NCI-H524 treated with DMSO at 0.1 percent for 48 hours (cell line): ENCODE data around the gene NEK11.

ENCODE experiments used
- DNase-seq: peaks from one replicate; lab custom pipeline; 2025; lab: John Stamatoyannopoulos, UW

The NEK11 gene, protein sequence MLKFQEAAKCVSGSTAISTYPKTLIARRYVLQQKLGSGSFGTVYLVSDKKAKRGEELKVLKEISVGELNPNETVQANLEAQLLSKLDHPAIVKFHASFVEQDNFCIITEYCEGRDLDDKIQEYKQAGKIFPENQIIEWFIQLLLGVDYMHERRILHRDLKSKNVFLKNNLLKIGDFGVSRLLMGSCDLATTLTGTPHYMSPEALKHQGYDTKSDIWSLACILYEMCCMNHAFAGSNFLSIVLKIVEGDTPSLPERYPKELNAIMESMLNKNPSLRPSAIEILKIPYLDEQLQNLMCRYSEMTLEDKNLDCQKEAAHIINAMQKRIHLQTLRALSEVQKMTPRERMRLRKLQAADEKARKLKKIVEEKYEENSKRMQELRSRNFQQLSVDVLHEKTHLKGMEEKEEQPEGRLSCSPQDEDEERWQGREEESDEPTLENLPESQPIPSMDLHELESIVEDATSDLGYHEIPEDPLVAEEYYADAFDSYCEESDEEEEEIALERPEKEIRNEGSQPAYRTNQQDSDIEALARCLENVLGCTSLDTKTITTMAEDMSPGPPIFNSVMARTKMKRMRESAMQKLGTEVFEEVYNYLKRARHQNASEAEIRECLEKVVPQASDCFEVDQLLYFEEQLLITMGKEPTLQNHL

GRCh38 chr3:131026321-131027151 is at the start of gene NEK11, which contains the start of gene ASTE1:
Gene NEK11, plus strand, starts transcription at chr3:131026877. Its CDS starts 2,832 bp downstream, at chr3:131029709.
Gene ASTE1, minus strand, starts transcription at chr3:131026825. Its CDS starts 1,519 bp downstream, at chr3:131025306.
- peak; percentile 79 for DNase-seq

DNA sequence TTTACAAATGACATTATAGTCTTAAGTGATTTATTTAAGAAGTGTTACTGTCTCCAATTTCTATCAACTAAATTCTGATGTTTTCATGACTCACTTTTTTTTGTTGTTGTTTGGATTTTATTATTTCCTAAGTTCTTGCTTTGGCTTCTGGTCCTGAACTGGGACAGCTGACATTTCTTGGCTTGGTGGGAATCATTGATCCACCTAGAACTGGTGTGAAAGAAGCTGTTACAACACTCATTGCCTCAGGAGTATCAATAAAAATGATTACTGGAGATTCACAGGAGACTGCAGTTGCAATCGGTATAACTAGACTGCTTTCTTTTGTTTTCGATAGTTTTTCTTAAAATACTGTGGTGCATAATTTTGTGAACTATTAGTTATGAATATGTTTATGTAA is 47.6 kb upstream of the NEK11 start:
- DNase-seq = no peak

GRCh38 chr3:130981469-130981868 is 45.2 kb upstream of the NEK11 start:
- DNase-seq = no peak

DNA sequence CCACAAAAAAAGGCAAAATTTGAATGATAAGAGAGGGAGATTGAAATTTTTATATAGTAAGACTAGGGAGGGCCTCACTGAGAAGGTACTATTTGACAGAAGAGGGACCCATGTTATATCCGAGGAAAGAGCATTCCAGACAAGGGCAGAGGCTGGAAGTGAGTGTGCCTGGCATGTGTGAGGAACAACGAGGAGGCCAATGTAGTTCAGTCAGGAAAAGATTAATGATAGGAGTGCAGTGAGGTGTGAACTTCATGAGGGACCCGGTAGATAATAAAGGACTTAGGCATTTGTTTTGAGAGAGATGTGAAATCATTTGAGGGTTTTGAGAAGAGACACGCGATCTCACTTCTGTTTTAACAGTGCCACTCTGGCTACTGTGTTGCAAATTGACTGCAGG is 36.4 kb upstream of the NEK11 start:
- no peak for DNase-seq

DNA sequence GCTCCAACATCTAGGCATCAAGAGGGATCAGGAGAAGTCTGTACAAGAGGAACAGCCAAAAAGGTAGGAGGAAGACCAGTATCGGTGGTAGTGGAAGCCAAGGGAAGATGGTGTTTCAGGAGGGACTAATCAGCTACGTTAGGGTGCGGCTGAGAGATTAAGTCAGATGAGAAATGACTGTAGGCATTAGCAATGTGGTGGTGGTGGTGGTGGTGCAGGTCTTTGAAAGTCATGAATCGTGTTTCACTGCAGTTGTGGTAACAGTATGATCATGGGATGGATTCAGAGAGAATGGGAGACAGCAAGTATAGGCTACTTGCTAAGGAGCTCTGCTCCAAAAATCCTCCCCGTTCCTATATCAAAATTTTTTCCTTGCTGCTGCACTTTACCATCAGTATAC is 35.6 kb upstream of the NEK11 start:
- DNase-seq = no peak

DNA sequence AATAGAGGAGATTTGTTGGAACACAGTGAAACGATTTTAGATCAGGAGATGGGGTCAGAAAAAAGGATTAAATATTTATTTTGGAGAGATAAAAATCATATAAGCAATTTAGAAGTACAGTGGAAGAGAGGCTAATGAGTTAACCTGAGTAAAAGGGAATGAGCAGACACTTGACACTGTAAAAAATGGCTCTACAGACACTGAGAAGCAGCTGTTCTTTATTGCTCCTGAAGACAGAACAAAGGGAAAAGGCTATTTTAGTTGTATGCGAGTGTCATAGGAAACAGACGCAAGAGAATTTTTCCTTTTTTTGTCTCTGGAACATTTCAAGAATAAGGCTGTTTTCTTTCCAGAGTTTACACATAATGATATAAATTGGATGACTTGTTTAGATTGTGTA is 34.3 kb upstream of the NEK11 start:
- DNase-seq = no peak

- no peak for DNase-seq
Measured at GRCh38 chr3:130997289-130997688, 29.4 kb upstream of the NEK11 start.

DNA sequence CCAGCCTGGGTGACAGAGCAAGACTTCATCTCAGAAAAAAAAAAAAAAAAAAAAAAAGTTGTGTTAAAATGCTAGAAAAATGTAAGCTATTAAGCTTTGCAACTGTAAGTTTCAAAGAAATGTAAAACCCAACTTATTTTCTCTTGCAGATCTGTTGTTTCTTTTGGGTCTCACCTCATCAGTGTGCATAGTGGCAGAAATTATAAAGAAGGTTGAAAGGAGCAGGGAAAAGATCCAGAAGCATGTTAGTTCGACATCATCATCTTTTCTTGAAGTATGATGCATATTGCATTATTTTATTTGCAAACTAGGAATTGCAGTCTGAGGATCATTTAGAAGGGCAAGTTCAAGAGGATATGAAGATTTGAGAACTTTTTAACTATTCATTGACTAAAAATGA is 25.6 kb upstream of the NEK11 start:
- DNase-seq = no peak

- DNase-seq = no peak
Measured at GRCh38 chr3:131004603-131005002, 22.1 kb upstream of the NEK11 start.

DNA sequence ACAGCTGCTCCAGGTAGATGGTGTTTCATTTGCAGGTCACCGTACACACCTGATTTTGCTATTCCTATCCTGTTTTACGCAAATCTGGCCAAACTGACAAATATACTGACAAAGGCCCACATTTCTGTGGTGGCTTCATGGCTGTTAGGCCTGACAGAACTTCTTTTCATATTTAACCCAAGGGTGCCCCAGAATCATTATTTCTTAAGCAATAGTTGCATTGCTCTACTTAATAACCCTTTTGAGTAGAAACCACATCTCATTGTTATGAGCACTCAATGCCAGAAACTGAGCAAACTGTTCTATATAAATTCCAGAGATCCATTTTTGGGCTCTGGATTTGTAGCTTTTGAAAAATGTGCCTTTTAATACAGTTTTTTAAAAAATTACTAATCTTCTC is 19.4 kb upstream of the NEK11 start:
- DNase-seq = no peak

GRCh38 chr3:131007782-131008181 is 18.9 kb upstream of the NEK11 start:
- no peak for DNase-seq

GRCh38 chr3:131008326-131008725 is 18.4 kb upstream of the NEK11 start:
- no peak for DNase-seq

GRCh38 chr3:131009698-131010097 is 17.0 kb upstream of the NEK11 start:
- DNase-seq = no peak

- no peak for DNase-seq
Measured at GRCh38 chr3:131018970-131019369, 7.7 kb upstream of the NEK11 start.

- DNase-seq = no peak
Measured at GRCh38 chr3:131020122-131020693, 6.5 kb upstream of the NEK11 start.

DNA sequence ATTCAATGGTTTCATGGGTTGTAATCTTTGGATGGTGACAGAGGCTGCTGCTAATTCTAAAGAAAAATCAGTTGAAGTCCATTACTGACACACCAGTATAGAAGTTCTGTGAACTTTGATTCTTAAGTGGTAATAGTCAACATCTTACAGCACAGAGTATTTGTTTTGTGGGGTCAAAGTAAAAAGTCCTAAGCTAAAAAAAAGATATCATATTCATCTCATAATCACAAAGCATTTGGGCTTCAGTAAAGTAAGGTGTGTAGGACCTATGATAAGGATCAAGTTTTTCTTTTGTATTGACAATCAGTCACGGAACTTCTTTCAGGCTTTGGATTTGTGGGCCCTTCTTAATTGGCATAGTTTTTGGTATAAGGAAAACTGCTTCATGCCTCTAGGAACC is 1.1 kb upstream of the NEK11 start:
- no peak for DNase-seq

DNA sequence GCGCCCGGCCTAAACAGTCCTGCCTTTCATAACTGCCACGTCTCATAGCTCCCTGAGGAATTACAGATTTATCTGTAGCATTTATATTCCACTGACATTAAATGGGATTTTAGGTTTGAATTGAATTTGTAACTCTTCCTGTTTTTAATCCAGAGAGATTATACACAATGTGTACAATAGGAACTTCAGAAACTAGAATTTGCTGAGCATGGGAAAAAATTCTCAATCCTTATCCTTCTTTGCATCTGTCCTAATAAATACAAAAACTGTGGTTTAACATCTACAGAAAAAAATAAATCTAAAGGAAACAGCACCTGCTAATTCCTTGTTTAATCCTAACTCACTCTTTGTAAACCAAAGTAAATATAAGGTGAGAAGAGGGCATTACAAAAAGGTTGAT is 2.2 kb downstream of the NEK11 start:
- DNase-seq = no peak

GRCh38 chr3:131031660-131032059 is 5.0 kb downstream of the NEK11 start:
- no peak for DNase-seq

- DNase-seq = no peak
Measured at GRCh38 chr3:131033480-131034080, 6.9 kb downstream of the NEK11 start.

DNA sequence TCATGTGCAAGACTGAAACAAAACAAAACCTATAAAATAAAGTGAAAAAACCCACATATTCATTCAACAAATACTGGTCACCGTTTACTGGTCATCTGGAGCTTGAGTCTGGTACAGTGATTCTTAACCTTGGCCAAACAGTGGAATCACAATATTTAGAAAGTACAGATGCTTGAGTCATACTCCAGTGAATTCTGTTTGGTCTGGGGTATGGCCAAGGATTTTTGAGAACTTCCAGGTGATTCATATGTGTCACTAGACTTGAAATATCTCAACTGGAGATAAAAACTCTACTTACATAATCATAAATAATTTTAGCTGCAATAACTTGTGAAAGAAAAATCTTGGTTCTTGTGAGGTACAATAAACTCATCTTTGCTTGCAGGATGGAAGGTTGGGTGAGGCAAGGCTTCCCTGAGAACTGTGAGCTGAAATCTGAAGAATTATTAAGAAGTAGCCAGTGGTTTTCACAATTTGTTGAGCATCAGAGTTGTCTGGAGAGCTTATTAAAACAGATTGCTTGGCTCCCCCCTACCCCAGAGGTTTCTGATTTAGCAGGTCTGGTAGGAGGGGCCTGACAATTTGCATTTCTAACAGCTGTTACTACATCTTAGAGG is 9.6 kb downstream of the NEK11 start:
- DNase-seq = no peak

DNA sequence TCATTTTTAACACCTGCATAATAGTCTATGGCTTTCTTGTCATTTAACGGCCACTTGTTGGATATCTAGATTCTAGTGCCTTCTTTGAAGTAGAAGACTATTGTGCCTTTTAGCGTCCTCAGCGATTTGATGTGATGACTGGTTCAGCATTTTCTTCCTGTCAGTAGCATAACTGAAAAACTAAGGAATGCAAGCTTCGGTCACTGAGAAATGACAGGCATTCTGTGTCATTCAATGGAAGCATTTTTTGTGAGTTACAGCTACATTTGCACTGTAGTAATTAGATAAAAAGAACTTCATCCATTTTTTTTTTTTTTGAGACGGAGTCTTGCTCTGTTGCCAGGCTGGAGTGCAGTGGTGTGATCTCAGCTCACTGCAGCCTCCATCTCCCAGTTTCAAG is 10.3 kb downstream of the NEK11 start:
- DNase-seq = no peak
